Kidney epithelial cell (primary cell): Measurements from ENCODE around the gene CHTOP. TPM values are rescaled to one million over a fixed set of nuclear protein-coding genes. Genes with fewer than 3 reads are reported as not detected.
"Not testable (repeated sequence)": the region's sequence is repeated elsewhere in the genome, so short reads cannot be mapped to it uniquely, and the experiment has no call there.

ENCODE experiments used
- DNase-seq: peaks from one replicate; pipeline ENCODE4 v3.0.0-alpha.2; 2010; ENCODE audit warnings: low read depth
- H3K27me3 ChIP-seq: 2 replicates; pipeline ENCODE4 v1.6.0; 2011; ENCODE audit warnings: low read length; ENCODE audit not compliant: control insufficient read depth, insufficient read depth
- H3K36me3 ChIP-seq: 2 replicates; pipeline ENCODE4 v1.5.1; 2011; ENCODE audit warnings: low read length; ENCODE audit not compliant: control insufficient read depth, insufficient read depth
- H3K4me3 ChIP-seq: 2 replicates; pipeline ENCODE4 v1.5.1; 2011; ENCODE audit warnings: low read depth, mild to moderate bottlenecking, control low read depth, low read length
- total RNA-seq: library from RNA; depleted of rRNA; stranded (reverse); fragments of >200 nt; gene quantifications from 2 replicates; pipeline ENCODE4 v1.2.3, GENCODE V29; 2015
- TF ChIP-seq, protein P1 (sequence below): IDR thresholded peaks from 2 replicates; pipeline ENCODE4 v1.5.1; 2011; ENCODE audit warnings: mild to moderate bottlenecking, moderate library complexity, low read length, control low read depth, inconsistent platforms; ENCODE audit not compliant: insufficient read depth, poor library complexity, severe bottlenecking

Gene CHTOP
- total RNA-seq, 1 donor from 2014 or later, result 58.1 TPM

DNA sequence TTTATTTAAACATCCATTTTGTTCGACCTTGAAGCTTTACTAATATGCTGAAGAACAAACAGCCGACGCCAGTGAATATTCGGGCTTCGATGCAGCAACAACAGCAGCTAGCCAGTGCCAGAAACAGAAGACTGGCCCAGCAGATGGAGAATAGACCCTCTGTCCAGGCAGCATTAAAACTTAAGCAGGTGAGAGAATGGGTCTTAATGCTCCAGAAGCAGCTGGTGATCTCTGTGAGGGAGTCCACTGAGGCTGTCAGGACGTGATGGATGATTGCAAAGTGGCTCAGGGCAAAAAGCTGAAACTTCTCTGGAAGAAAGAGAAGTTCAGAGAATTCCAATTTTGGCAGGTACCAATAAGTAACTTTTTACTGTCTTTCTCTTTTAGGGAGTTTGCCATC, 4.4 kb downstream of the CHTOP start:
- DNase-seq, result no peak
- TF ChIP-seq, protein P1, sequence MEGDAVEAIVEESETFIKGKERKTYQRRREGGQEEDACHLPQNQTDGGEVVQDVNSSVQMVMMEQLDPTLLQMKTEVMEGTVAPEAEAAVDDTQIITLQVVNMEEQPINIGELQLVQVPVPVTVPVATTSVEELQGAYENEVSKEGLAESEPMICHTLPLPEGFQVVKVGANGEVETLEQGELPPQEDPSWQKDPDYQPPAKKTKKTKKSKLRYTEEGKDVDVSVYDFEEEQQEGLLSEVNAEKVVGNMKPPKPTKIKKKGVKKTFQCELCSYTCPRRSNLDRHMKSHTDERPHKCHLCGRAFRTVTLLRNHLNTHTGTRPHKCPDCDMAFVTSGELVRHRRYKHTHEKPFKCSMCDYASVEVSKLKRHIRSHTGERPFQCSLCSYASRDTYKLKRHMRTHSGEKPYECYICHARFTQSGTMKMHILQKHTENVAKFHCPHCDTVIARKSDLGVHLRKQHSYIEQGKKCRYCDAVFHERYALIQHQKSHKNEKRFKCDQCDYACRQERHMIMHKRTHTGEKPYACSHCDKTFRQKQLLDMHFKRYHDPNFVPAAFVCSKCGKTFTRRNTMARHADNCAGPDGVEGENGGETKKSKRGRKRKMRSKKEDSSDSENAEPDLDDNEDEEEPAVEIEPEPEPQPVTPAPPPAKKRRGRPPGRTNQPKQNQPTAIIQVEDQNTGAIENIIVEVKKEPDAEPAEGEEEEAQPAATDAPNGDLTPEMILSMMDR, result no peak
- no peaks in the 10 kb centered on the region for H3K27me3 ChIP-seq
- H3K4me3 ChIP-seq, result no peak overlapping the region
- H3K36me3 ChIP-seq, result peaks cover 6% of the 10 kb centered on the region

DNA sequence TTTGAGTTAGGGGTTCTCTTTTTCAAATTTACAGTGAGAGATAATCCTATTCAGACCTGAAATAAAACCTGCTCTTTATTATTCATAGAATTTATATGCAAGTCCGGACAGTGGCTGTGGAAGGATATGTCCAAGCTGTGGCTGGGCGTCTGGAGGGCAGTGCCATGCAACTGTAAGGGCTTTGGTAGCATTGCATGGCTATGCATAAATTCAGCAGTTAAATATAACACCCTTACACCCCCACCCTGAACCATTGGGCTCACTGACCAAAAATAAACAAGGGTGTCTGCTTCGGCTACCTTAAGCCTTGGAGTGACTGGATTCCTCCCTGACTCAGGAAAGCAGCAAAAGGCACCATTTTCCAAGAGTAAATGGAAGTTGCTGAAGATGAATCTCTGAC, 5.4 kb downstream of the CHTOP start:
- TF ChIP-seq, protein P1, result no peak
- peaks cover 6% of the 10 kb centered on the region for H3K36me3 ChIP-seq
- H3K4me3 ChIP-seq, result no peak overlapping the region
- no peak for DNase-seq
- no peaks in the 10 kb centered on the region for H3K27me3 ChIP-seq

DNA sequence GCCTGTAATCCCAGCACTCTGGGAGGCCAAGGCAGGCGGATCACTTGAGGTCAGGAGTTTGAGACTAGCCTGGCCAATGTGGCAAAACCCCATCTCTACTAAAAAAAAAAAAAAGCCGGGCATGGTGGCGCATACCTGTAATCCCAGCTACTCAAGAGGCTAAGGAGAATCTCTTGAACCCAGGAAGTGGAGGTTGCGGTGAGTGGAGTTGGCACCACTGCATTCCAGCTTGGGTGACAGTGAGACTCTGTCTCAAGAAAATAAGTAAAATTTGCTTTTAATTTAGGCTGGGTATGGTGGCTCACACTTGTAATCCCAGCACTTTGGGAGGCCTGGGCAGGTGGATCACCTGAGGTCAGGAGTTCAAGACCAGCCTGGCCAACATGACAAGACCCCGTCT, 6.3 kb downstream of the CHTOP start:
- DNase-seq, H3K36me3 ChIP-seq, H3K4me3 ChIP-seq, H3K27me3 ChIP-seq: not testable (repeated sequence)

DNA sequence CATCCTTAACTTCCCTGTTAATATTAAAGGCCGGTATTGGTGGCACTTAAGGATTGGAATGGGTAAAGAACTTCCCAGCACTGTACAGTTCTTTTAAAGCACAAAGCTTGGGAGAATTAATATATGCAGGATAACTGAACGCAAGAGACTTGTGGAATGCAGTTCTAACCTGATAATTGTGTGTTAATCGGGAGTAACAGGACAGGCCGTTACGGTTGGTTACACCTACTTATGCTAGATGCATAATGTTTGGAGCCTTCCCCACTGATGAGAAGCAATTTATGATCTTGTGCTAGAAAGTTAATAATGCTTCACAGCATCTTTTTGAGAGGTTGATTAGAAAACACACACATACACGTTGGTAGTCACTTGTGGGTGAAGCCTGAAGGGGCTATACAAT, 7.0 kb downstream of the CHTOP start:
- no peak overlapping the region for H3K4me3 ChIP-seq
- TF ChIP-seq, protein P1, result no peak
- H3K27me3 ChIP-seq, result no peaks in the 10 kb centered on the region
- no peak for DNase-seq
- H3K36me3 ChIP-seq, result peaks cover 6% of the 10 kb centered on the region

DNA sequence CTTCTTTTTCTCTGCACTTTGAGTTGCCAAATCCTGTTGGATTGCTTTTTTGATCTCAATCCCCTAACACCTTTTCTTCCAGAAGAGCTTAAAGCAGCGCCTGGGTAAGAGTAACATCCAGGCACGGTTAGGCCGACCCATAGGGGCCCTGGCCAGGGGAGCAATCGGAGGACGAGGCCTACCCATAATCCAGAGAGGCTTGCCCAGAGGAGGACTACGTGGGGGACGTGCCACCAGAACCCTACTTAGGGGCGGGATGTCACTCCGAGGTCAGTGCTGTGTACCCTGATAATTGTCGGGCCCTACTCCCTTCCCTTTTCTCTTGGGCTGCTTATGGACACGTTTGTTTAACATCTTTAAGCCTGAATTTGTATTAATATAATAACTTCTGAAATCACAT, 8.3 kb downstream of the CHTOP start:
- Histone ChIP-seq H3K4me3 (no peak overlapping the region), H3K36me3 (peaks cover 2% of the 10 kb centered on the region), H3K27me3 (no peaks in the 10 kb centered on the region)
- DNase-seq, result no peak
- TF ChIP-seq, protein P1, result no peak

DNA sequence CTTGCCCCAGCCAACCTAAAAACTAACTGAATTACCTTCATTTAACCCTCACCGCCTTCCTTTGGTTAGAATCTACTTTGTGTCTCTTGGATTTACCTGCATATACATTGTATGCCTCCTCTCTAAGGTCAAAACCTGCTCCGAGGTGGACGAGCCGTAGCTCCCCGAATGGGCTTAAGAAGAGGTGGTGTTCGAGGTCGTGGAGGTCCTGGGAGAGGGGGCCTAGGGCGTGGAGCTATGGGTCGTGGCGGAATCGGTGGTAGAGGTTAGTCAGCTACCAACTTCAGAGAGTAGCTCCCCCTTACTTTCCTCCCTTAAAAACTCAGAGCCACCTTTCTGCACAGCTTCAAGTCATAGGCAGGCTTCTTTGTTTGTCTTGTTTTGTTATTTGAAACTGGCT, 9.2 kb downstream of the CHTOP start:
- H3K27me3 ChIP-seq, result no peaks in the 10 kb centered on the region
- TF ChIP-seq, protein P1, result no peak

More for the DNA sequence above, 9.2 kb downstream of the CHTOP start:
- H3K36me3 ChIP-seq, result peaks cover 2% of the 10 kb centered on the region
- no peak for DNase-seq
- no peak overlapping the region for H3K4me3 ChIP-seq
